ENCODE measurements around the gene CENPM. TPM values are rescaled to one million over a fixed set of nuclear protein-coding genes. Genes with fewer than 3 reads are reported as not detected.

Gene CENPM
- total and polyA plus RNA-seq, 4 donors = 0.17 to 26.3 (median 2.3) TPM

- TF ChIP-seq CTCF (IDR thresholded peaks at IDR 0.05; ENCODE audit: low read depth, low read length, missing input control) (no peak), EGR1 (IDR thresholded peaks at IDR 0.05; ENCODE audit: low read depth in 2 of 2) (no peak), FOXA1 (IDR thresholded peaks at IDR 0.05) (no peak)
Measured at GRCh38 chr22:41922328-41922727, 24.6 kb downstream of the CENPM start (continued).

GRCh38 chr22:41920271-41920976 is 26.5 kb downstream of the CENPM start:
- Histone ChIP-seq H3K4me1 (ENCODE audit: control insufficient read depth in 4 of 4, insufficient read depth in 4 of 4, low read length in 3 of 4) (peaks cover 0 to 9% (median 6%) of the 10 kb centered on the region in 4 donors), H3K36me3 (ENCODE audit: control insufficient read depth in 4 of 4, insufficient read depth in 3 of 4, low read depth in 1 of 4, low read length in 3 of 4) (no peaks in the 10 kb centered on the region), H3K27ac (ENCODE audit: low read depth in 1 of 2, low read length in 2 of 2) (no peak overlapping the region), H3K9ac (ENCODE audit: low read depth in 1 of 2, low read length in 2 of 2) (no peak overlapping the region), H3K9me3 (ENCODE audit: control insufficient read depth in 4 of 4, low read length in 3 of 4) (no peaks in the 10 kb centered on the region), H3K27me3 (ENCODE audit: control insufficient read depth in 4 of 4, insufficient read depth in 4 of 4, low read length in 3 of 4) (peaks cover 0 to 6% (median 3%) of the 10 kb centered on the region in 4 donors), H3K4me3 (ENCODE audit: low read depth in 1 of 3, low read length in 3 of 3) (no peak overlapping the region)
- WGBS = 68% methylated on average over 21 of the region's 21 CpGs
- TF ChIP-seq REST (IDR thresholded peaks at IDR 0.05) (no peak), EGR1 (IDR thresholded peaks at IDR 0.05; ENCODE audit: low read depth in 2 of 2) (no peak), RAD21 (IDR thresholded peaks at IDR 0.05) (no peak), HNF4G (IDR thresholded peaks at IDR 0.05) (no peak), YY1 (IDR thresholded peaks at IDR 0.05) (no peak)
- TF ChIP-seq, protein P1, sequence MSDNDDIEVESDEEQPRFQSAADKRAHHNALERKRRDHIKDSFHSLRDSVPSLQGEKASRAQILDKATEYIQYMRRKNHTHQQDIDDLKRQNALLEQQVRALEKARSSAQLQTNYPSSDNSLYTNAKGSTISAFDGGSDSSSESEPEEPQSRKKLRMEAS (IDR thresholded peaks at IDR 0.05) = no peak
- no peak for DNase-seq (ENCODE audit: low spot score)

DNA sequence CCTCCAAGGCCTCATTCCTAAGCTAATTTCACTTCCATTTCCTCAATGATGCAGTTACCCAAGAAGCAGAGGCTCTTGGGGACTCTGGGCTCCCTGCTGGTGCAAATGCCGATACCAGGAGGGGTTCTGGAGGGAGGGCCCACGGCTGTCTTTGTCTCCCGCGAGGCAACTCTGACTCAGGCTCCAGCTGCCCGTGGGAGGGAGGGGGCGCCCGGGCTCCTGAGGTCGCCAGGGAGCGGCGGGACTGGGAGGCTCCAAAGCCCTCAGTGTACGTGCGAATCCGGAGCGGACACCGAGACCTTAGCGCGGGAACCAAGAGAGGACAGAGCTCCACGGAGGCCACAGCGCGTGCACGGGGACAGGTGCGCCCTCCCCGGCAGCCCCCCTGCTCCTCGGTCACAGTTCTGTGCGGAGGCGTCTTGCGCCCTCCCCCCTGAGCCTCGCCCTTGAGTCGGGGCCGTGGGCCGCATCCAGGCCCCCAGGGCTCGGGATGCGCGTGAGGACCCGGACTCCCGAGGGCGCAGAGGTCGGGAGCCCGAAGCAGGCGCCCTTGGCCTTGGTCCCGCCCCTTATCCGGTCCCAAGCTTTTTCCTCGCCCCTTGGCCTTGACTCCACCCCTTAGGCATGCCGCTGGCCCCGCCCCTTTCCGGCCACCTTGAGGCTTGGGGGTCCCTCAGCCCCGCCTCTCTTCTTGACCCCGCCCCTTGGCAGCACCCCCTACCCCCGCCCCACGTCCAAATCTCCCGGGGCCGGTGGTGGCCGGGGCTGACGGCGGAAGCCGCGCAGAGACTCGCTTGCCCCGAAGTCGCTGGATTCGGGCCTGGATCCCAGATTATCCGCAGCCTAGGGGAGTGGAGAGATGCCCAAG is 27.4 kb downstream of the CENPM start:
- no peaks in the 10 kb centered on the region for H3K9me3 ChIP-seq (ENCODE audit: control insufficient read depth in 4 of 4, low read length in 3 of 4)
- H3K4me1 ChIP-seq (ENCODE audit: control insufficient read depth in 4 of 4, insufficient read depth in 4 of 4, low read length in 3 of 4) = peaks cover 0 to 17% (median 10%) of the 10 kb centered on the region in 4 donors
- peaks cover 0 to 9% (median 4%) of the 10 kb centered on the region in 4 donors for H3K27me3 ChIP-seq (ENCODE audit: control insufficient read depth in 4 of 4, insufficient read depth in 4 of 4, low read length in 3 of 4)
- H3K27ac ChIP-seq (ENCODE audit: low read depth in 1 of 2, low read length in 2 of 2) = no peak overlapping the region
- H3K9ac ChIP-seq (ENCODE audit: low read depth in 1 of 2, low read length in 2 of 2) = no peak overlapping the region
- WGBS = 8% methylated on average over 62 of the region's 62 CpGs
- no peaks in the 10 kb centered on the region for H3K36me3 ChIP-seq (ENCODE audit: control insufficient read depth in 4 of 4, insufficient read depth in 3 of 4, low read depth in 1 of 4, low read length in 3 of 4)
- no peak for DNase-seq (ENCODE audit: low spot score)
- TF ChIP-seq ATF3 (IDR thresholded peaks at IDR 0.05) (no peak), ZBTB33 (IDR thresholded peaks at IDR 0.05) (no peak), RAD21 (IDR thresholded peaks at IDR 0.05) (no peak), TAF1 (conservative IDR thresholded peaks at IDR 0.05) (no peak), FOXA2 (IDR thresholded peaks at IDR 0.05) (no peak), HNF4G (IDR thresholded peaks at IDR 0.05) (no peak), YY1 (IDR thresholded peaks at IDR 0.05) (no peak), CTCF (IDR thresholded peaks at IDR 0.05; ENCODE audit: low read depth, low read length, missing input control) (no peak), SP1 (IDR thresholded peaks at IDR 0.05) (no peak), JUND (IDR thresholded peaks at IDR 0.05) (no peak)
- H3K4me3 ChIP-seq (ENCODE audit: low read depth in 1 of 3, low read length in 3 of 3) = peak overlapping the region in 1 of 3 donors; percentile 27
